ENCODE data around the gene VPS33A.
"Not testable (repeated sequence)": the region's sequence is repeated elsewhere in the genome, so short reads cannot be mapped to it uniquely, and the experiment has no call there.

The VPS33A gene

DNA sequence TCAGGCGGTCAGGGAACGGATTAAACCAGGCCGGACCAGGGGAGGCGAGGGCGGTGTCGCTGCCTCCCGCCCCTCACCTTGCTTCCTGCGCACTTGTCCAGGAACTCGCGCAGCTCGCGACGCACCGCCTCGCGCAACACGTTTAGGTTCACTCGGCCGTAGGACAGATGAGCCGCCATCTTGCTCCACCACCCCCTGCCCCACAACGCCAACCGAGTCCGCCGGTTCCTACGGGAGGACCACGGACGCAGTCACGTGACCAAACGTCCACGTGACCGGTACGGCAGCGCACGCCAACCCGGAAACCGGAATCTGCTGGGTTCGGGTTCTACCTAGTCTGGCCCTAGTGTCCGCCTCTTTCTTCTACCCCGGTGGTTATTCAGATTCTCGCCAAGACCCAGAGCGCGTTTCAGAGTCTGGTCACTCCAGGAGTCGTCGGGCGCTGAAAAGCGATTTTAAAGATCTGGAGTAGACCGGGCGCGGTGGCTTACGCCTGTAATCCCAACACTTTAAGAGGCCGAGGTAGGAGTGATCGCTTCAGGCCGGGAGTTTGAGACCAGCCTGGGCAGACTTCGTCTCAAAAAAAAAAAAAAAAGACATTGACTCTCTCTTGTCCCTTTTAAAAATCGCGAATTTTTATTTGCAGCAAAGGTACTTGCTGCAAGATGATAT is at the start of gene VPS33A:
Gene VPS33A, minus strand, starts transcription at position 265 of the 672 bp plus-strand sequence. Its CDS starts 86 bp downstream, at position 179.
- peak; percentile 84 for DNase-seq (ENCODE audit: low read depth)

DNA sequence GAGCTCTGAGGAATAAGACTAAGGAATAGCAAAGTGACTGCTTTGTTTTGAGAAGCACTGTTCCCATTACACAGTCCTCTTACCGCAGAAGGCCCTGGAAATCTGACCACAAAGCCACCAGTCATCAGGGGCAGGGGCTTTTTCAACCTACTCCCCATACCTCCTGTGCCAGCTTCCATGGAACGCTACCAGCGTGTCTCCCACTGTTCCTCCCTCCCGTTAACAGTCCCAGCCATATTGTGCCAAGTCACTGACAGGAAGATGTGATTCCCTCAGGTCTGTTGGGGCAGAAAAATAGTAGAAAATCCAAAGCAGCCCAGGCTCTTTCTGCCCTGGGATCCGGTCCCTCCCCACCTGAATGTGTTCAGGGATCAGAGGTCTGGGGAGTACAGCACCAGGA is 46.6 kb upstream of the VPS33A start:
- DNase-seq (ENCODE audit: low read depth): no peak

DNA sequence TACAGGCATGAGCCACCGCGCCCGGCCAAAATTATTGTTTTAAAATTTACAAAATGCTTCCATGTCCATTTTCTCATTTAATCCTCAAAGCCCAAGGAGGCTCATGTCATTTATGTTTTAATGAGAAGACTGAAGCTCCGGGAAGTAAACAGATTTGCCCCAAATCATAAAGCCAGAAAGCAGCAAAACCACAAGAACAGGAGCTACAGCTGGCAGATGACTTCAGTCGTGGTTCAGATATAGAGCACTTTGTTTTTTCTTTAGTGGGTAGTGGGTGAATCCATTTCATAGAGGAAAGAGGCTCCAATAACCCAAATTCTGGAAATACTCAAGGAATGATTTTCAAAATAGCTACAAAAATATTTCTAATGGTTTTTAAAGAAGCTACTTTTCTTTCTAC is 45.4 kb upstream of the VPS33A start:
- no peak for DNase-seq (ENCODE audit: low read depth)

GRCh38 chr12:122310626-122311333 is 44.5 kb upstream of the VPS33A start:
- no peak for DNase-seq (ENCODE audit: low read depth)

GRCh38 chr12:122309564-122310121 is 43.3 kb upstream of the VPS33A start:
- DNase-seq (ENCODE audit: low read depth): no peak

GRCh38 chr12:122308811-122309210 is 42.5 kb upstream of the VPS33A start:
- DNase-seq (ENCODE audit: low read depth): no peak

DNA sequence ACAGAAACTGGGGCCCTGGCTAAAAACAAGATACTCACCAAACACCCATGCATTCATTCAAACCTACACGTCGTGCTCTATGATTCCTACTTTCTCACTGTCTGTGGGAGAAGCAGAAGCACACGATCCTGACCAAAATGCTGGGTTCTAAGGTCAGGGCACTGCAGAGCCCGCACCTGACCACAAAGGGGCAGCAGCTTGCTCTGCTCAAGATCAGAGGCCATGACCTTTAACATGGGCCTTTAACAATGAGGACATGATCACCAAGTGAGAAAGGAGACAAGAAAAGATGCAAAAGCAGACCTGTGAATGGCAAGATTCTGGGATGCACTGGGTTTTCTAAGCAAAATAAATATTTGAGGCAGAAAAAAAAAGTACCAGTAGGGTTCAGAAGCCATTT is 40.1 kb upstream of the VPS33A start:
- DNase-seq (ENCODE audit: low read depth): no peak

GRCh38 chr12:122304924-122305323 is 38.6 kb upstream of the VPS33A start:
- DNase-seq (ENCODE audit: low read depth): no peak

DNA sequence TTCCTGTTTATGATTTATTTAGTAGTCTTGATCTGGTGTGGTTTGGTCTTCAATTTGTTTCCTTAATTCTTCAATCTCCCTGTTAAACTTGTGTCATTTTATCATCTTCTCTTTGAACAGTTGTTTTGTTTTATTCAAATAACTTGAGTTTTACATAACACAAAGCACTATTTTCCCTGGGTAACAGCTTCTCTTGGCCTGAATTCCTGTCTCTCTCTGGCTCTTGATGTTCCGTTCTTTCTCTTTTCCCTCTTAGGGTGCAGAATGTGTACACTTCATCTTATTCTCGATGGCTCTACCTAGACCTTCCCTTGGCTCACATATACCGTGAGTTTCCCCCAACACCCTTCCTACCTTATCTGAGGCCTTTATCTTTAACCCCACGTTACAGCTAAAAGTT is 36.8 kb upstream of the VPS33A start:
- DNase-seq (ENCODE audit: low read depth): no peak

DNA sequence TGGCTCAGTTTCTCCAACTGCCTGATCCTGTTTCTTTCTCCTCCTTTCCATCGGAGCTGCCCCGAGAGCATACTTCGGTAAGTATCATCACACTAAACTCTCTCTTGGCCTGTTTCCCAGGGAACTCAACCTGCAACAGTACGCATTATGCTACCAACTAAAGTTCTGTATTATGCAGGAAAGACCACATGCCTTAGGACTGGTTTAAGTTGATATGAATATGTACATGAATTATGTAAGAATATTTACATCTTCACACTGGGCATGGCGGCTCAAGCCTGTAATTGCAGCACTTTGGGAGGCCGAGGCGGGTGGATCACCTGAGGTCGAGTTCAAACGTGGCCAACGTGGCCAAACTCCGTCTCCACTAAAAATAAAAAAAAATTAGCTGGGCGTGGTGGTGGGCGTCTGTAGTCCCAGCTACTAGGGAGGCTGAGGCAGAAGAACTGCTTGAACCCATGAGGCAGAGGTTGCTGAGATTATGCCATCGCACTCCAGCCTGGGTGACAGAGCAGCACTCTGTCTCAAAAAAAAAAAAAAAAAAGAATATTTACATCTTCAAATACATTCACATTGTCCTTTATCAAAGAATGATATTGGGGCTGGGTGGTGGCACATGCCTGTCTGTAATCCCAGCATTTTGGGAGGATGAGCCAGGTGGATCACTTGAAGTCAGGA is 31.9 kb upstream of the VPS33A start:
- no peak for DNase-seq (ENCODE audit: low read depth)

DNA sequence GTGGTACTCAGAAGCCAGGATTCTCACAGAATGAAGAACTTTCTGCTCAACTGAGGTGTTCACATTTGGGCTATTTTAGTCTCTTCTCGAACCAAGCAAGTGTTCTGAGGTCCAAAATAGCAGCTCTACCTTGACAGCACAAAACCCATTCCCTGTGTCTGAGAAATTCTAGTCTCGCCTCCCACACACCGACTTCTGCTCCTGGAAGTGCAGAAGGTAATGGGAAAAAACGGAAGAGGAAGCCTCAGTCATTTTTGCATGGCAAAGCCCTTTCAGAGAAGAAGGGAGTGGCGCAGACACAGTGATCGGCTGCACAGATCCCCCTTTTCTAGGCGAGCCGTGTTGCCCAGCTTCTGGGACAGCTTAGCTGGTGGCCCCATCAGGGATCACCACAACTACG is 31.2 kb upstream of the VPS33A start:
- DNase-seq (ENCODE audit: low read depth): no peak

GRCh38 chr12:122295877-122296276 is 29.6 kb upstream of the VPS33A start:
- DNase-seq (ENCODE audit: low read depth): no peak

- DNase-seq (ENCODE audit: low read depth): no peak
These were observed 26.8 kb upstream of the VPS33A start for GRCh38 chr12:122293081-122293480.

GRCh38 chr12:122291431-122291830 is 25.1 kb upstream of the VPS33A start:
- DNase-seq (ENCODE audit: low read depth): no peak

GRCh38 chr12:122283680-122284079 is 17.4 kb upstream of the VPS33A start:
- no peak for DNase-seq (ENCODE audit: low read depth)

- DNase-seq (ENCODE audit: low read depth): peak; percentile 29
These were observed 15.8 kb upstream of the VPS33A start for GRCh38 chr12:122282061-122282460.

GRCh38 chr12:122276242-122276641 is 9.9 kb upstream of the VPS33A start:
- no peak for DNase-seq (ENCODE audit: low read depth)

GRCh38 chr12:122275459-122275858 is 9.2 kb upstream of the VPS33A start:
- no peak for DNase-seq (ENCODE audit: low read depth)

GRCh38 chr12:122265886-122266229 is 436 bp downstream of the VPS33A start:
- no peak for DNase-seq (ENCODE audit: low read depth)

- DNase-seq (ENCODE audit: low read depth): no peak
These were observed 818 bp downstream of the VPS33A start for GRCh38 chr12:122265476-122265875.

DNA sequence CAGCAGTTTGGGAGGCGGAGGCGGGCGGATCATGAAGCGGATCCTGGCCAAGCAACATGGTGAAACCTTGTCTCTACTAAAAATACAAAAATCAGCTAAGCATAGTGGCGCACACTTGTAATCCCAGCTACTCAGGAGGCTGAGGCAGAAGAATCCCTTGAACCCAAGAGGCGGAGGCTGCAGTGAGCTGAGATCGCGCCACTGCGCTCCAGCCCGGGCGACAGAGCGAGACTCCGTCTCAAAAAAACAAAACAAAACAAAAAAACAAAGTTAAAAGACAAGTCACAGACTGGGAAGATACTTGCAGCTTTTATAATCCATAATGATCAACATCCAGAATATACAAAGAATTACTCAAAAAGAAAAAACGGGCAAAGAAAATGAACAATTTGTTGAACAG is 5.6 kb downstream of the VPS33A start:
- DNase-seq (ENCODE audit: low read depth): not testable (repeated sequence)

GRCh38 chr12:122258939-122259338 is 7.4 kb downstream of the VPS33A start:
- not testable (repeated sequence) for DNase-seq (ENCODE audit: low read depth)

DNA sequence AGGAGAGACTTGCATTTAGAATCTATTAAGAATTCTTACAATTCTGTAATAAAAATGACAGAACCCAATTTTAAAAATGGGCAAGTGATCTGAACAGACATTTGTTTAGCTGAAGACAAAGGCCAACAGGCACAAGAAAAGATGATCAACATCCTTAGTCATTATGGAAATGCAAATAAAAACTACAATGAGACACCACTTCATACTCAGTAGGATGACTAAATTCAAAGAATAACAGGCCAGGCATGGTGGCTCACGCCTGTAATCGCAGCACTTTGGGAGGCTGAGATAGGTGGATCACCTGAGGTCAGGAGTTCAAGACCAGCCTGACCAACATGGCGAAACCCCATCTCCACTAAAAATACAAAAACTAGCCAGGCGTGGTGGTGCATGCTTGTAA is 7.8 kb downstream of the VPS33A start:
- not testable (repeated sequence) for DNase-seq (ENCODE audit: low read depth)

Data from HS-5 (cell line).